CD4-positive, alpha-beta T cell treated with Interleukin-4 for 4 hours (primary cell): ENCODE measurements around the gene FKBP5.
"Not testable (repeated sequence)": the region's sequence is repeated elsewhere in the genome, so short reads cannot be mapped to it uniquely, and the experiment has no call there.

ENCODE experiments used
- DNase-seq: peaks from one replicate; pipeline ENCODE4 v3.0.0-alpha.2; 2020

FKBP5 gene

DNA sequence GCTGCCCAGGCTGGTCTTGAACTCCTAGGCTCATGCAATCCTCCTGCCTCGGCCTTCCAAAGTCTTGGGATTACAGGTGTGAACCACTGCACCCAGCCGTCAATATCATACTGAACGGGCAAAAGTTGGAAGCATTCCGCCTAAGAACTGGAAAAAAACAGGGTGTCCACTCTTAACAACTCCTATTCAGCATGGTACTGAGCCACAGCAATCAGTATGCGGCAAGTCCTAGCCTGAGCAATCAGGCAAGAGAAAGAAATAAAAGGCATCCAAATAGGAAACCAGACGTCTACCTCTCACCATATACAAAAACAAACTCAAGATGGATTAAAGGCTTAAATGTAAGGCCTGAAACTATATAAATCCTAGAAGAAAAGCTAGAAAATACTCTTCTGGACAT is 83.1 kb downstream of the FKBP5 start:
- DNase-seq = no peak

DNA sequence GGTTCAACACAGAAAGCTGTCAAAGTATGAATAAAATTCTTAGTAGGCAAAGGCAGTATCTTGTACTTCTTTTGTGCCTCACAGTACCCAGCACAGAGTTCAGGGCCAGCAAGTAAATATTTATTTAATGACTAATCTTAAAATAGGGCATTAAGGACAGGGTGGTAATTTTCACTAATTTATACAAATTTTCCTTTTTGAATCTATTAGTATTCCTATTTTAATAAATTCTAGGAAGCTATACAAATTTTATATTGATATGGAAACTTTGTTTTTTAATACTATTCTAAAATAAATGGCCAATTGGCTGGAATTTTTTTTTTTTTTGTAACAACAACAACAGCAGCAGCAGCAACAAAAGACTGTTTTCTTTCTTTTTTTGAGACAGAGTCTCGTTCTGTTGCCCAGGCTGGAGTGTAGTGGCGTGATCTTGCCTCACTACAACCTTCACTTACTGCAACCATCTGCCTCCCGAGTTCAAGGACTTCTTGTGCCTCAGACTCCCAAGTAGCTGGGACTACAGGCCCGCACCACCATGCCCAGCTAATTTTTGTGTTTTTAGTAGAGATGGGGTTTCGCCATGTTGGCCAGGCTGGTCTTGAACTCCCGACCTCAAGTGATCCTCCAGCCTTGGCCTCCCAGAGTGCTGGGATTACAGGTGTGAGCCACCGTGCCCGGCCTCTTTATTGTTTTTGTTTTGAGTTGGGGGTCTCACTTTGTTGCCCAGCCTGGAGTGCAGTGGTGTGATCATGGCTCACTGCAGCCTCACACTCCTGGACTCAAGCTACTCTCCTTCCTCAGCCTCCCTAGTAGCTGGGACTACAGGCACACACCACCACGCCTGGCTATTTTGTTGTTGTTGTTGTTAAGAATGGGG is 85.2 kb downstream of the FKBP5 start:
- DNase-seq = no peak

GRCh38 chr6:35602133-35602946 is 86.4 kb downstream of the FKBP5 start:
- DNase-seq = peak; percentile 43

GRCh38 chr6:35601331-35602132 is 87.2 kb downstream of the FKBP5 start:
- peak; percentile 90 for DNase-seq

- peak; percentile 36 for DNase-seq
Observed at GRCh38 chr6:35600659-35601125, 88.0 kb downstream of the FKBP5 start.

- DNase-seq = no peak
Observed at GRCh38 chr6:35599761-35600658, 88.7 kb downstream of the FKBP5 start.

- not testable (repeated sequence) for DNase-seq
Observed at GRCh38 chr6:35598621-35599020, 90.1 kb downstream of the FKBP5 start.

GRCh38 chr6:35596448-35597442 is 92.0 kb downstream of the FKBP5 start:
- no peak for DNase-seq

DNA sequence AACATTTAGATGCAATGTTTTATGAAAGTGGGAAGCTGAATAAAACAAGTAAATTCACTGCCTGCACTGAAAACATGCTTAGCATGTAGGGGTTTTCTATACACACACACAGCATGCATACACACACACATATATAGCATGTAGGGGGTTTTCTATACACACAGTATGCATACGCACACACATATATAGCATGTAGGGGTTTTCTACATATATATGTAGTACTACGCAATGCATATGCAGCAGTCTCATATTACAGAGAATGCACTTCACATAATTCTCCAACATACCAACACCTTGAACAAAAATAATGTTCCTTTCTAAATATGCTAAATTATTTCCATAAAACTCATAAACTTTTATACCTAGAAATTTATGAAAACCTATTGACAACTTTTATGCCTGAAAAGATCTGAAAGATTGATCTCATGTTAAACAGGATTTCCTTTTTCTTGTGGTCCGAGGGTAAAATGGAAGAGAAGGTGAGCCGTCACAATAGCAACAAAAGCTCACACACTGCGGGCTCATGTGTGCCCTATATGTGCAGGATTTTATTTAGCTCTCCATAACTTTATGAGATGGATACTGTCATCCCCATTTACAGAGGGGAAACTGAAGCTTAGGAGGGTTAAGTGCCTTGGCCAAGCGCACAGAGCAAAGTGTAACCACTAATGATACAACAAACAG is 94.1 kb downstream of the FKBP5 start:
- peak; percentile 29 for DNase-seq

GRCh38 chr6:35592178-35592577 is 96.5 kb downstream of the FKBP5 start:
- no peak for DNase-seq

DNA sequence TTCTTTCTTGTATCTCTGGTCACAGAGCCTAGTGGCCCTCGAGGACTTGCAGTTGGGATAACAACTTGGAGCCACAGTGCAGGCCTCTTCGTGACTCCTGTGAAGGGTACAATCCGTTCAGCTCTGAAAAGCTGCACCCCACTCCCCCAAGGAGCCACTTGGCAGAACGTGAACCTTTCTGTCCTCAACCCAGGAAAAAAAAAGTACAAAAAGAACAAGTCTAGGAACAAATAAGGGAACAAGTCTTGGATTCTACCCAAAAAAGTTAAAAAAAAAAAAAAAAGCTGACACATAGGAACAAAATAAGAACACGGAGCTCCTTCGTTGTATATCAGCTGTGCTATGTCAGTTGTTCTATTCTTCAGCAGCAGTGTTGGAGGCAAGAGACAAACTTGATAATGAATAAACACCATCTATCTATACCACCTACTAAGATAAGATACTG is 98.1 kb downstream of the FKBP5 start:
- DNase-seq = no peak

DNA sequence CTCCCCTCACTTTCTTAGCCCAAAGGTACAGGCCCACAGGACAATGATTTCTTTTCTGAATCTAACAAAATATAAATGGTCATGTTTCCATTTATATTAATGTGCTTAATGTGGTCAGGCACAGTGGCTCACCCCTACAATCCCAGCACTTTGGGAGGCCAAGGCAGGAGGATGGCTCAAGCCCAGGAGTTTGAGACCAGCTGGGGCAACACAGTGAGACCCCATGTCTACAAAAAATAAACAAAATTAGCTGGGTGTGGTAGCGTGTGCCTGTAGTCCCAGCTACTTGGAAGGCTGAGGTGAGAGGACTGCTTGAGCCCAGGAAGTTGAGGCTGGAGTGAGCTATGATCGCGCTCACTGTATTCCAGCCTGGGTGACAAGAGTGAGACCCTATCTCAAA is 98.8 kb downstream of the FKBP5 start:
- no peak for DNase-seq

GRCh38 chr6:35589201-35589739 is 99.4 kb downstream of the FKBP5 start:
- no peak for DNase-seq

DNA sequence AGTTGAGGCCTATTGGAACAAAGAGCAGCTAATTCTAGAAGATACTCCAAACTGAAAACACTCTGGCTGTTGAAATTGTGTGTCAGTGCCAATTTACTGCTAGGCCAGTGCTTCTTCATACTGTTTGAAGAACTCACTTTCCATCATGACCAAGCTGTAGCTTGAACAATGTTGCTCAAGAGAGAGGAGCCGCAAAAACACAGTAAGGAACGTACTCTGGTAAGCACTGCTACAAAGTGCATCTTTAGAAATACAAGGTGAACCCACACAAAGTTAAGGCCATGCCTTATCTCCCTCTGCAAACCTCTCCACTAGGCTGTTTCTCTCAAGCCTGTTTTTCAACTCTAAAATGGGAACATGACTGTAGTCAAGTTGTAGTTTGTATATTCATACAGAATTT is 101.5 kb downstream of the FKBP5 start:
- DNase-seq = no peak

- DNase-seq = no peak
Observed at GRCh38 chr6:35586542-35586941, 102.2 kb downstream of the FKBP5 start.

DNA sequence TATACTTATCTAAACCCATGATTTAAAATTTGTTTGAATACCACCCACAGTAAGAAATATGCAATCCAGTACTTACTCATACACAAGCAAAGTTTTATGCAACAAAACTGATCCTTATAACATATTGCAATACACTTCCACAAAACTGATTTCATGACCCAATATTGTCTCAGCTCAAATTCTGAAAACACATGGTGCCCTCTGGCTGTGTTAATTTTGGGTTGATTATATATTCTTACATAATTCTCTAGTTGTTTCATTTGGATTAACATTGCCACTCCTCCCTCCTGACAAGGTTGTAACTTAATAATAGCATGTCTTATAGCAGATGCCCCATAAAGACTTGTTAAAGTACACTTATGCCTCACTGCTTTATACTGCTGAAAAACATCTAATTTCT is 103.1 kb downstream of the FKBP5 start:
- DNase-seq = no peak

GRCh38 chr6:35583893-35584688 is 104.6 kb downstream of the FKBP5 start:
- peak; percentile 79 for DNase-seq

DNA sequence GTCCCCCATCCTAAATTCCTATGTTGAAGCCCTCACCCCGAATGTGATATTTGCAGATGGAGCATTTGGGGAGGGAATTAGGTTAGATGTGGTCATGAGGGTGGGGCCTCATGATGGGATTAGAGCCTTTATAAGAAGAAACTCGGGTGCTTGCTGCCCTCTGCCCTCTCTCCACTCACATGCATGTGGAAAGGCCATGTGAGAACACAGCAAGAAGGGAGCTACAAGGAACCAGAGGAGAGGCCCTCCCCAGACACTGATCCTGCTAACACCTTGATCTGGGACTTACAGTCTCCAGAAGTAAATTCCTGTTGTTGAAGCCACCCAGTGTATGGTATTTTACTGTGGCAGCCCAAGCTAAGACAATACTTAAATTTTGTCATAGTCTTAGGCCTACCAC is 106.4 kb downstream of the FKBP5 start:
- DNase-seq = no peak

- no peak for DNase-seq
Observed at GRCh38 chr6:35581633-35582032, 107.1 kb downstream of the FKBP5 start.
